Measurements from ENCODE around the gene MMD.
"Not testable (repeated sequence)": the region's sequence is repeated elsewhere in the genome, so short reads cannot be mapped to it uniquely, and the experiment has no call there.

Gene MMD

GRCh38 chr17:55394357-55395021 lies 27.1 kb downstream of the MMD start:
- DNase-seq (ENCODE audit: low read depth in 2 of 2) = no peak

GRCh38 chr17:55391764-55392467 lies 29.7 kb downstream of the MMD start:
- DNase-seq (ENCODE audit: low read depth in 2 of 2) = no peak

- DNase-seq (ENCODE audit: low read depth in 2 of 2) = no peak
Observed at GRCh38 chr17:55391244-55391757, 30.3 kb downstream of the MMD start.

DNA sequence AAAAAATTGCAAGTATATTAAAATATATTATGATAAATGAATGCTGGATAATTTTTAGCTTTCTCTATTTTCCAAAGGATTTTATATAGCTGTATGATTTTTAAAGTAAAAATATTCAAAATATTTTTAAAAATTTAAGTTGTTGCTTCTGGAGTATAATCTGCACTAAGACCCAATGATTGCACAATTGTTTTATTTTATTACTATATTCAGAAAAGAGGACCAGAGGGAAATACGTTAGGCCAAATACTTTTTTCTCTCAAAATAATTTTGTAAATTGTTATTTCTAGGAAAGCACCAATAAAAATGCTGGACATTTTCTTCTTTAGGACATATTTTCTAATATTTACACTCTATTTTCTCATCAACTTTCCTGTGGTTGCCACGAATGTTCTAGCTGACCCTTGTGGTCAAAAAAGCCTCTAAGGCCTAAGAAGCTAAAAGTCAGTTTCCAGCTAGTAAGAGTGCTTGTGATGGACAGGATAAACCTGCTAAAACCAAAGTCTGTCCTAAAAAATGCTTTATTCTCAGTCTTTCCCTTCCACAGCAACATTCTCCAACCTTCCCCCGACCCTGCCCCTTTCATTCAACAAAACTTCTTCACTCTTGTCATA lies 31.2 kb downstream of the MMD start:
- DNase-seq (ENCODE audit: low read depth in 2 of 2) = no peak

DNA sequence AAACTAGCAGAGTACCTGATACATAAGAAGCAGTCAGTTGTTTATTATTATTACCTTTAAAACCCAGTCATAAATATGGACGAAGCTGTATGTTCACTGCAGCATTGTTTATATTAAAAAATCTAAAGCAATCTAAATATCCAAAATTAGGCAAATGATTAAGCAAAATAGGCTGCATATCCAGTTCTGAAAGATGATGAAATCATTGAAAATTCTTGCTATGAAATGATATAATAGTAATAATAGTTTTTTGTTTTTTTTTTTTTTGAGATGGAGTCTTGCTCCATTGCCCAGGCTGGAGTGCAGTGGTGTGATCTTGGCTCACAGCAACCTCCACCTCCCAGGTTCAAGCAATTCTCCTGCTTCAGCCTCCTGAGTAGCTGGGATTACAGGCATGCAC lies 31.9 kb downstream of the MMD start:
- not testable (repeated sequence) for DNase-seq (ENCODE audit: low read depth in 2 of 2)

DNA sequence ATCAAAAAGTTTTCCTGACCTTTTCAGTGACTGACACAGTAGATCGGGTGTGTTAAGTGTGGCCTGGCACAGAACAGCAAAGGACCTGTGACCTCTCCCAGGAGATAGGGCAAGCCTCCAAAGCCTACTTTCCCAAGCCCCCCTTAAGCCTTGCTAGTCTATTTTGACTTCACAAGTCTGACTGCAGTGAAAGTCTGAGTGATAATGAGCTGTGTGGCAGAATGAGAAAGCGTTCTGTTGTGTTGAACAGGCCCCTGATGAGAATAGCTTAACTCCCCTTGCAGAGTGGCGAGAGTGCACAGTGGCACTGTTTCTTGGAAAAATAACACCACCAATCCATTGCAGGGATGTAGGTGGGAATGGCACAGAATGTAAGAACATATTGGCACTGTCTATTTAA lies 32.8 kb downstream of the MMD start:
- DNase-seq (ENCODE audit: low read depth in 2 of 2) = no peak

GRCh38 chr17:55386796-55387332 lies 34.8 kb downstream of the MMD start:
- no peak for DNase-seq (ENCODE audit: low read depth in 2 of 2)

GRCh38 chr17:55384643-55385232 lies 36.9 kb downstream of the MMD start:
- no peak for DNase-seq (ENCODE audit: low read depth in 2 of 2)

DNA sequence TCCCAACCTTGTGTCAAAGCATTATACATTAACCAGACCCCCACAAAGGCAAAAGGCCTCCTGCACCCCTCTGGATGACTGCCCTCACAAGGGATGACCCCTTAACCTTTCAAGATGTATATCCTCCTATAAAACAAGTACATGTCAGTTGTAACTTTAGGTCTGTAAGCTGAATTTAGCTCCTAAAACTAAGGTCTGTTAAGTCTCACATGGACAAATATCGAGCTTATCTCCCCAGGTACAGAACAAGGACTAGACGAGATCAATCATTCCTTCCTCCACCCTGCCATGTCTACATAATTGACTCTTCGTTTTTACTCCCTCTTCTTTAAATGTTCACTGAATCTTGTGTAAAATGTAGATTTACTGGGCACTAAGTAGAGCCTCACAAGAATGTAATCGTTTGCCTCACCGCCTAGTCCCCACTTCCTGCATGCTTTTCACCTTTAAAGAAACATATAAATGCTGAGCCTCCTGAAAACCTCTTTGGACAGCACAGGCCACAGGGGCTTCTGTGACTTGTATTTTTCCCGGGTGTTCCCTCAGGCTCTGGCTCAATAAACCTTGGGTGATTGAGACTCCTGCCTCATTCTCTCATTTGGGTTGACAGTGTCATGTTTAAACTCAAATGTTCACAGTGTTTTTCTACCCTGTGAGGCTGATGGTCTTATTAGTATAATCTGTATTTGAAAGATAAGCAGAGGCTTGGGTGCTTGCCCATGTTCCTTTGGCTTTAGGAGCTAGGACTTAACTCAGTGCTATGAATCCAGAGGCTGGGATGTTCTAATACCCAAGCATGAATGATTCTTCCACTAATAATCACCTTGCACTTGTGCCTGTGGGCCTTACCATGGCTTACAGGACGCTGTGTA lies 37.6 kb downstream of the MMD start:
- no peak for DNase-seq (ENCODE audit: low read depth in 2 of 2)

DNA sequence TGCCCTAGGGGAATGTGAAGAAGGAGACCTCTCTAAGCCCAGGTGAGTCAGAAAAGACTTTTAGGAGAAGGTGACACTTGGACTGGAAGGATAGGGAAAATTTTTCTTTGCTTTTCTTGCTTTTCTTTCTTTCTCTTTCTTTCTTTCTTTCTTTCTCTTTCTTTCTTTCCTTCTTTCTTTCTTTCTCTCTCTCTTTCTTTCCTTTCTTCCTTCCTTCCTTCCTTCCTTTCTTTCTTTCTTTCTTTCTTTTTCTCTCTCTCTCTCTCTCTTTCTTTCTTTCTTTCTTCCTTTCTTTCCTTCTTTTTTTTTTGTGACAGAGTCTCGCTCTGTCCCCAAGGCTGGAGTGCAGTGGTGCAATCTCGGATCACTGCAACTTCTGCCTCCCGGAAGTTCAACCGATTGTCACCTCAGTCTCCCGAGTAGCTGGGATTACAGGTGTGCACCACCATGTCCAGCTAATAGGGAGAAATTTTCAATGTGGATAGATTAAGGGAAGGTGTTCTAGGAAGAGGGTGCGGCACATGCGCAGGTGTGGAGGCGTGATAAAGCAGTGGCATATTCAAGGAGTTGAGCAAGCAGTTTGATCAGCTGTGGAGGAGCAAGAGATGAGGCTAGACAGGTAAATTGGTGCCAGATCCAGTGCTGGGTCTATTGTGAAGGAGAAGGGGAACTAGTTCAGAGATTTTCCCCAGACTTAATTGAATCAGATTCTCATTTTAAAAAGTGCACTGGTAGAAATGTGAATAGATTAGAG lies 40.4 kb downstream of the MMD start:
- DNase-seq (ENCODE audit: low read depth in 2 of 2) = no peak

- DNase-seq (ENCODE audit: low read depth in 2 of 2) = no peak
Observed at GRCh38 chr17:55377671-55378275, 43.9 kb downstream of the MMD start.

- no peak for DNase-seq (ENCODE audit: low read depth in 2 of 2)
Observed at GRCh38 chr17:55368706-55369105, 52.9 kb downstream of the MMD start.

DNA sequence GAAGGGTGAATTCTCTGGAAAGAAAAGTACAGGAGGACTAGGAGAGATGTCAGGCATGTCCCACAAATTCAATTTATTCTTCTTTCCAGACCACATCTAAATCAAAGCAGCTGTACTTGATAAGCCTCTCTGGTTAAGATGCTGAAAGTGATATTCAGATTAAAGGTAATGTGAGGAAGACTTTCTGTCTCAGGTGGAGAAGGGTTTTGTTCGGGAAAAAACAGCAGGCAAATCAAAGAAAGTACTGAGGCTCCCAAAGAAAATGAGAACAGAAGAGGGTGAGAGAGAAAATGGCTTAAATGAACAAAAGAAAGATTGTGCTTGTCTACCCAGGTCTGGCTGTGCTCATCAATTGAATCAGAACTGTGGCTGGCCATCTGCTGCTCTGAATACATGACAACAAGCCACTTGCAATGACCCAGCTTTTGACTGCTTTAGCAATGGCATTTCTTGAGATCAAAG lies 55.6 kb downstream of the MMD start:
- no peak for DNase-seq (ENCODE audit: low read depth in 2 of 2)

- no peak for DNase-seq (ENCODE audit: low read depth in 2 of 2)
Observed at GRCh38 chr17:55363033-55363432, 58.6 kb downstream of the MMD start.

DNA sequence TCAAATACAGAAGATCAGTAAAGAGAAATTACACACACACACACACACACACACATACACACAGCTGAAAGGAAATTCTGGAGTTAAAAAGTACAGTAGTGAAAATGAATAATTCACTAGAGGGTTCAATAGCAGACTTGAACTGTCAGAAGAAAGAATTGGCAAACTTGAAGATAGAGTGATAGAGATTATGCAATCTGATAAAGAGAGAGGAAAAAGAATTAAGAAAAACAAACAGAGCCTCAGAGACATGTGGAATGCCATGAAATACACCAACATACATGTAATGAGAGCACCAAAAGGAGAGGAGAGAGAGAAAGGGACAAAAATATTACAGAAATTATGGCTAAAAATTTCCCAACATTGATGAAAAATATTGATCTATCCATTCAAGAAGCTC lies 60.7 kb downstream of the MMD start:
- no peak for DNase-seq (ENCODE audit: low read depth in 2 of 2)

DNA sequence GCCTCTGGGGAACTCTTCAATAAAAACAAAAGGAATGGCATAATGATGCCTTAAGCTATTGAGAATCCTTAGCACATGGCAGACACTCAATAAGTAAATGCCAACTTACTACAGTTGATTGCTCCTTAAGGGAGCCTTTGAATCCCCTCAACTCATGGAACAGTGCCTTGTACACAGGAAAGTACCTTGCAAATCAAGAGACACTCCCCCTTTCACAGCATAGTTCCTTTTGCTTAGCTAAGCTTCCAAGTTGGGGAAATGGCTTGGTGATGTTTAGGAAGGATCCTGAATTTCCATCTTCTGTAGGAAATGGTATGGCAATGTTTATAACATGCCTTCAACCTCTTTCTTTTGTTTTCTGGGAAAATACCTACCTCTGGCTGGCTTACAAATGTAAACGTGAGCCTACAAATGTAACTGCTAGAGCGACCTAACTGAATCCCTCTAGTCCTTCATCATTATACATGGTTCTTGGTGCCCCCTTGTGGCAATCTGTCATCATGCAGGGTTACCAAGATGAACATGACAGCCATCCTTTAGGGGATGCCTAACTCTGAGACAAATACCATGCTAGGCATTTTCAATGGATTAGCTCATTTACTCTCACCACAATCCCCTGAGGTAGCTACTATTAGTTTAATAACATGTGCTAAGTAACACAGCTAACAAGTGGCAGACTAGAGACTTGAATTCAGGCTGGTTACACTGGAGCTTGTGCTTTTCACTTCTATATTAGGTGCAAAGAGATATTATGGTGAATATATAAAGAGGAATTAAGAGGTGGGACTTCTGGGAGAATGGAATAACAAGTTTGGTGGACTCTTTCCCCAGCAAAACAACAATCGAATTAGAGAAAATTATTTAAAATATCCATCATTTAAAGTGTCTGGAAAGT lies 65.0 kb downstream of the MMD start:
- DNase-seq (ENCODE audit: low read depth in 2 of 2) = no peak

DNA sequence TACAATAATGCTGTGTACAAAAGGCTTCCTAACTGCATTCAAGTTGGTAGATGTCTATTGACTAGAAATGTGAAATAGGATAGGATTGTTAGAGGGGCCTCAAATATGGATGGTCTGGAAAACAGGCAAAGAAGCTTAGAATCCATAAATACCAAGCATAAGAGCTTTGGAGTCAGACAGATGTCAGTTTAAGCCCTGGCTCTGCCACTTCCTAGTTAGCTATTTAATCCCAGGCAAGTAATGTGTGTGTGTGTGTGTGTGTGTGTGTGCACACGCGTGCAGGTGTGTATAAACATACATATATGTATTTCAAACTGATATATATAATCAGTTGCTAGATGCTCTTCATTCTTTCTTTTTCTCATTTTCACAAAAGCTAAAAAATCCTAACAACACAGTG lies 66.7 kb downstream of the MMD start:
- no peak for DNase-seq (ENCODE audit: low read depth in 2 of 2)

- no peak for DNase-seq (ENCODE audit: low read depth in 2 of 2)
Observed at GRCh38 chr17:55354010-55354409, 67.6 kb downstream of the MMD start.

DNA sequence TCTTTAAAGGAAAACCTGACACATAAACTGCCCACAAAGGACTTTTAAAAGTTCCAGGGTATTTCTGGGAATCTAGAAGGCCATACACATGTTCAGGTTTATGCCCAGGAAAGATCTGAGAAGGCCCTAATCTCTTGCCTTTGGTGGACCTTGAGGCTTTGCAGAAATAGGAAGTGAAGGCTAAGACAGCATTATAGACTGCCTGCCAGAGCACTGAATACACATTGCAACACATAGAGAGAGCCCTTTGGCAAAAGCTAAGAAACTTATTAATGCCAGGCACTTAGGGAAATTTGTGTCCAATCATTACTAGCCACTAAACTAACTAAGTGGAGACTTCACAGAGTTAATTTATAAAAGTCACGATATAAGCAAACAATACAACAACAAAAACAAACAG lies 70.4 kb downstream of the MMD start:
- no peak for DNase-seq (ENCODE audit: low read depth in 2 of 2)

Measured in fibroblast of skin of left biceps (primary cell).